Measurements from ENCODE around the gene RASAL2. TPM values are rescaled to one million over a fixed set of nuclear protein-coding genes. Genes with fewer than 3 reads are reported as not detected.

The RASAL2 gene
- total RNA-seq, 1 donor from 2014 or later: 18.3 TPM

- H3K27me3 Mint-ChIP-seq (ENCODE audit: insufficient read depth, low read depth): no peaks in the 10 kb centered on the region
- Histone ChIP-seq H3F3A (ENCODE audit: low read depth) (no peaks in the 10 kb centered on the region), H3K79me2 (ENCODE audit: low read depth) (no peaks in the 10 kb centered on the region), H4K20me1 (ENCODE audit: low read depth) (no peaks in the 10 kb centered on the region), H3K4me1 (peaks cover 11% of the 10 kb centered on the region), H3K36me3 (no peaks in the 10 kb centered on the region), H3K4me2 (no peak overlapping the region), H3K9me3 (ENCODE audit: low read depth) (no peaks in the 10 kb centered on the region), H3K27me3 (no peaks in the 10 kb centered on the region), H3K9ac (no peak overlapping the region), H2AFZ (replicated peaks) (no peak overlapping the region), H3K27ac (no peak overlapping the region), H3K4me3 (no peak overlapping the region)
- no peak for TF ChIP-seq EZH2 (IDR thresholded peaks at IDR 0.05)
- TF ChIP-seq EZH2phosphoT487 (IDR thresholded peaks at IDR 0.05): no peak
- TF ChIP-seq CTCF (IDR thresholded peaks at IDR 0.05): no peak
- no peaks in the 10 kb centered on the region for H3K36me3 Mint-ChIP-seq
- no peak overlapping the region for H3K4me3 Mint-ChIP-seq
- no peak for DNase-seq (ENCODE audit: low spot score)
- H3K4me1 Mint-ChIP-seq: peaks cover 33% of the 10 kb centered on the region
- no peak overlapping the region for H3K27ac Mint-ChIP-seq
- no peaks in the 10 kb centered on the region for H3K9me3 Mint-ChIP-seq
Measured at GRCh38 chr1:178048426-178048825, 45.5 kb upstream of the RASAL2 start.

GRCh38 chr1:178048883-178049282 is 45.0 kb upstream of the RASAL2 start:
- Histone ChIP-seq H3K27me3 (no peaks in the 10 kb centered on the region), H3K9me3 (ENCODE audit: low read depth) (no peaks in the 10 kb centered on the region), H3K4me2 (no peak overlapping the region), H4K20me1 (ENCODE audit: low read depth) (no peaks in the 10 kb centered on the region), H3K9ac (no peak overlapping the region), H3F3A (ENCODE audit: low read depth) (no peaks in the 10 kb centered on the region), H3K36me3 (no peaks in the 10 kb centered on the region), H2AFZ (replicated peaks) (no peak overlapping the region), H3K27ac (no peak overlapping the region), H3K4me3 (no peak overlapping the region), H3K79me2 (ENCODE audit: low read depth) (no peaks in the 10 kb centered on the region), H3K4me1 (peaks cover 11% of the 10 kb centered on the region)
- Mint-ChIP-seq H3K4me3 (no peak overlapping the region), H3K27ac (no peak overlapping the region), H3K36me3 (no peaks in the 10 kb centered on the region), H3K9me3 (no peaks in the 10 kb centered on the region), H3K27me3 (ENCODE audit: insufficient read depth, low read depth) (no peaks in the 10 kb centered on the region), H3K4me1 (peaks cover 37% of the 10 kb centered on the region)
- TF ChIP-seq CTCF (IDR thresholded peaks at IDR 0.05): no peak
- no peak for TF ChIP-seq EZH2 (IDR thresholded peaks at IDR 0.05)
- TF ChIP-seq EZH2phosphoT487 (IDR thresholded peaks at IDR 0.05): no peak
- no peak for DNase-seq (ENCODE audit: low spot score)

GRCh38 chr1:178050084-178050483 is 43.8 kb upstream of the RASAL2 start:
- Histone ChIP-seq H2AFZ (replicated peaks) (no peak overlapping the region), H3K36me3 (no peaks in the 10 kb centered on the region)

More at GRCh38 chr1:178050084-178050483, 43.8 kb upstream of the RASAL2 start:
- no peaks in the 10 kb centered on the region for H3K9me3 Mint-ChIP-seq
- no peaks in the 10 kb centered on the region for H3K9me3 ChIP-seq (ENCODE audit: low read depth)
- no peak for DNase-seq (ENCODE audit: low spot score)
- no peak overlapping the region for H3K4me2 ChIP-seq
- no peaks in the 10 kb centered on the region for H3K27me3 Mint-ChIP-seq (ENCODE audit: insufficient read depth, low read depth)
- no peak overlapping the region for H3K4me3 ChIP-seq
- H3K4me1 Mint-ChIP-seq: peaks cover 46% of the 10 kb centered on the region
- no peak overlapping the region for H3K4me3 Mint-ChIP-seq
- no peaks in the 10 kb centered on the region for H4K20me1 ChIP-seq (ENCODE audit: low read depth)
- H3K27ac Mint-ChIP-seq: no peak overlapping the region
- peaks cover 11% of the 10 kb centered on the region for H3K4me1 ChIP-seq
- no peaks in the 10 kb centered on the region for H3K36me3 Mint-ChIP-seq
- TF ChIP-seq CTCF (IDR thresholded peaks at IDR 0.05) (no peak), EZH2phosphoT487 (IDR thresholded peaks at IDR 0.05) (no peak), EZH2 (IDR thresholded peaks at IDR 0.05) (no peak)
- no peak overlapping the region for H3K27ac ChIP-seq
- H3K79me2 ChIP-seq (ENCODE audit: low read depth): no peaks in the 10 kb centered on the region
- no peaks in the 10 kb centered on the region for H3K27me3 ChIP-seq
- no peaks in the 10 kb centered on the region for H3F3A ChIP-seq (ENCODE audit: low read depth)
- no peak overlapping the region for H3K9ac ChIP-seq

Measured in neural progenitor cell (in vitro differentiated cells).